ENCODE measurements around the gene KDM2B. TPM values are rescaled to one million over a fixed set of nuclear protein-coding genes. Genes with fewer than 3 reads are reported as not detected.
A peak's percentile ranks its signal among the peaks of the same experiment; 100 is the strongest.

The KDM2B gene
- total and polyA plus RNA-seq, 2 donors from 2014 or later, result 6.2 to 19.7 TPM

DNA sequence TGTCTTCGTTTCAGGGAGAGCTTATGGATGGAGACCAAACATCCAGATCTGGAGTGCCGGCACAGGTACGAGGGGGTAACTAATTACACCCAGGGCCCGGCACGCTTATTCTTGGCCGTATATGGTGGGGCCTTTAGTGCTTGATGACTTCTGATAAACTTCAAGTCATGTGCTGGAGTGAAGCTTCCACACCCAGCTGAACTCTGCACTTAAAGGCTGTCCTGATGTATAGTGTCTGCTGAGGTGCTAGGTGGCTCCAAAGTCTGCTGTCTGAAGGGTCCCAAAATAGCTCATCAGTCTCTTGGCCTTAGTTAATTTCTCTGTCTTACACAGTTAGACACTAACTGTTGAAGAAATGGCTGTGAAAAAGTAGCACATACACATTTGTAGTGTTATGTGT lies 163.0 kb downstream of the KDM2B start:
- intact Hi-C loops (cut with DNase I), result no loop called here
- TF ChIP-seq, protein P1, sequence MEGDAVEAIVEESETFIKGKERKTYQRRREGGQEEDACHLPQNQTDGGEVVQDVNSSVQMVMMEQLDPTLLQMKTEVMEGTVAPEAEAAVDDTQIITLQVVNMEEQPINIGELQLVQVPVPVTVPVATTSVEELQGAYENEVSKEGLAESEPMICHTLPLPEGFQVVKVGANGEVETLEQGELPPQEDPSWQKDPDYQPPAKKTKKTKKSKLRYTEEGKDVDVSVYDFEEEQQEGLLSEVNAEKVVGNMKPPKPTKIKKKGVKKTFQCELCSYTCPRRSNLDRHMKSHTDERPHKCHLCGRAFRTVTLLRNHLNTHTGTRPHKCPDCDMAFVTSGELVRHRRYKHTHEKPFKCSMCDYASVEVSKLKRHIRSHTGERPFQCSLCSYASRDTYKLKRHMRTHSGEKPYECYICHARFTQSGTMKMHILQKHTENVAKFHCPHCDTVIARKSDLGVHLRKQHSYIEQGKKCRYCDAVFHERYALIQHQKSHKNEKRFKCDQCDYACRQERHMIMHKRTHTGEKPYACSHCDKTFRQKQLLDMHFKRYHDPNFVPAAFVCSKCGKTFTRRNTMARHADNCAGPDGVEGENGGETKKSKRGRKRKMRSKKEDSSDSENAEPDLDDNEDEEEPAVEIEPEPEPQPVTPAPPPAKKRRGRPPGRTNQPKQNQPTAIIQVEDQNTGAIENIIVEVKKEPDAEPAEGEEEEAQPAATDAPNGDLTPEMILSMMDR (IDR thresholded peaks at IDR 0.05; ENCODE audit: borderline replicate concordance, extremely low read depth, insufficient read depth), result no peak
- DNase-seq (no peak), FAIRE-seq (no peak)
- Histone ChIP-seq H3K4me1 (ENCODE audit: control insufficient read depth in 2 of 3, insufficient read depth in 2 of 3, low read depth in 1 of 3, low read length in 3 of 3) (no peaks in the 10 kb centered on the region), H3K9me3 (ENCODE audit: control insufficient read depth in 2 of 3, insufficient read depth in 1 of 3, low read length in 3 of 3) (no peaks in the 10 kb centered on the region), H3K9ac (ENCODE audit: low read length in 3 of 3) (no peak overlapping the region), H3K4me3 (ENCODE audit: low read length in 3 of 3) (no peak overlapping the region), H3K27ac (ENCODE audit: low read depth in 2 of 2, low read length in 2 of 2) (no peak overlapping the region), H3K27me3 (ENCODE audit: control insufficient read depth, insufficient read depth, low read length) (no peaks in the 10 kb centered on the region), H3K36me3 (ENCODE audit: control insufficient read depth in 2 of 3, insufficient read depth in 3 of 3, low read length in 3 of 3) (peaks cover 8 to 52% (median 16%) of the 10 kb centered on the region in 3 donors)

DNA sequence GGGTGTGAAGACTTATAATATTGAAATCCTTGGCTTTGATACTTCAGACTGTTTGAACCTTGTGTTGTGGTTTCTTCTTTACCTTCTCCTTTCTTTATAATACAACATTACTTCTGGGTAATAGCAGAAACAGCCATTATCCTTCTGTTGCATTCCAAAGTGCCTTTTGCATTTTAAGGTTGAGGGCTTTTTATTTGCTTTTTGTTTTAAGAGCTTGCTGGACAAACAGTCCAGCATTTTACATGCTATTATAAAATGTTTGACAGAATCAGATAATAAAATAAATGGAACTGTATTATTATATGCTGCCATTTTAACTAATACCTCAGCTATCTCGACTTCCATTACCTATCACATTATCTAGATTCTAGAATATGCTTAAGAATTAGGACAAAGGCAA lies 166.9 kb downstream of the KDM2B start:
- Histone ChIP-seq H3K9me3 (ENCODE audit: control insufficient read depth in 2 of 3, insufficient read depth in 1 of 3, low read length in 3 of 3) (no peaks in the 10 kb centered on the region), H3K27ac (ENCODE audit: low read depth in 2 of 2, low read length in 2 of 2) (no peak overlapping the region), H3K9ac (ENCODE audit: low read length in 3 of 3) (no peak overlapping the region), H3K4me1 (ENCODE audit: control insufficient read depth in 2 of 3, insufficient read depth in 2 of 3, low read depth in 1 of 3, low read length in 3 of 3) (no peaks in the 10 kb centered on the region), H3K4me3 (ENCODE audit: low read length in 3 of 3) (no peak overlapping the region), H3K27me3 (ENCODE audit: control insufficient read depth, insufficient read depth, low read length) (no peaks in the 10 kb centered on the region), H3K36me3 (ENCODE audit: control insufficient read depth in 2 of 3, insufficient read depth in 3 of 3, low read length in 3 of 3) (peaks cover under 1 to 22% (median 3%) of the 10 kb centered on the region in 3 donors)
- DNase-seq (no peak), FAIRE-seq (no peak)
- TF ChIP-seq, protein P1 (IDR thresholded peaks at IDR 0.05; ENCODE audit: borderline replicate concordance, extremely low read depth, insufficient read depth), result no peak
- intact Hi-C loops (cut with DNase I), result no loop called here

DNA sequence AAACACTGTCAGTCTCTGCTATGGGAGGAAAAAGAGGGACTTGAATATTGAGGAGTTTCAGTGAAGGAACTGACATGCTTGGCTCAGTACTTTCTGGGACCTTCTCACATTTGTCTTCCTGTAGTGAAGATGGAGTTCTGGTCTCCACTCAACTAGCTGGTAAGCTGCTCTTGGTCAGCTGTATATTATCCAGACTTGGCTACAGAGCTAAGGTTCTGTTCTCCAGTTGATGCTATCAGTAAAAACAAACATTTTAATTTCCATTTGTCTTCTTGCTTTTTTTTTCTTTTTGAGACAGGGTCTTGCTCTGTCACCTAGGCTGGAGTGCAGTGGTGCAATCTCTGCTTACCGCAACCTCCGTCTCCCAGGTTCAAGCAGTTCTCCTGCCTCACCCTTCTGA lies 175.6 kb downstream of the KDM2B start:
- Histone ChIP-seq H3K4me3 (ENCODE audit: low read length in 3 of 3) (no peak overlapping the region), H3K9me3 (ENCODE audit: control insufficient read depth in 2 of 3, insufficient read depth in 1 of 3, low read length in 3 of 3) (no peaks in the 10 kb centered on the region), H3K36me3 (ENCODE audit: control insufficient read depth in 2 of 3, insufficient read depth in 3 of 3, low read length in 3 of 3) (peaks cover 0 to 6% (median 0%) of the 10 kb centered on the region in 3 donors), H3K27me3 (ENCODE audit: control insufficient read depth, insufficient read depth, low read length) (no peaks in the 10 kb centered on the region), H3K27ac (ENCODE audit: low read depth in 2 of 2, low read length in 2 of 2) (no peak overlapping the region), H3K9ac (ENCODE audit: low read length in 3 of 3) (no peak overlapping the region), H3K4me1 (ENCODE audit: control insufficient read depth in 2 of 3, insufficient read depth in 2 of 3, low read depth in 1 of 3, low read length in 3 of 3) (peaks cover 0 to 6% (median 4%) of the 10 kb centered on the region in 3 donors)
- intact Hi-C loops (cut with DNase I), result no loop called here
- TF ChIP-seq, protein P1 (IDR thresholded peaks at IDR 0.05; ENCODE audit: borderline replicate concordance, extremely low read depth, insufficient read depth), result no peak
- no peak for DNase-seq
- no peak for FAIRE-seq

DNA sequence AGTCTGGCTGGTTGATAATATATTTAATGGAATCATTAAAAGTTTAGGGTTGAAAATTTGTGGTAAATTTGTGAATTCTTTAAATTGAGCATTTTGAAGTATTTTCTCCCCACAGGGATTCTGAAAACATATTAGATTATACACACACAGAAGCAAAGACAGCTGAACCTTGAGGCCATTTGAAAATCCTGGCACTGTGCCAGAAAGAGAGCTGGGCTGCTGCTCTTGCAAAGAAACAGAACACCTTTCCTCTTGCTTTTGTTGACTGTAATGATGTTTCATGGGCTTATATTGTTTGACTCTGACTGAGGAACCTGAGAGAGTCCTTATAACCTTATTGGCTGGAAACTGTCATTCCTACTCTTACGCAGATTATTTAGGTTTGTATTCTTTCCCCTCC lies 176.1 kb downstream of the KDM2B start:
- H3K4me3 ChIP-seq (ENCODE audit: low read length in 3 of 3), result no peak overlapping the region
- no peak overlapping the region for H3K9ac ChIP-seq (ENCODE audit: low read length in 3 of 3)
- H3K4me1 ChIP-seq (ENCODE audit: control insufficient read depth in 2 of 3, insufficient read depth in 2 of 3, low read depth in 1 of 3, low read length in 3 of 3), result peaks cover 0 to 6% (median 4%) of the 10 kb centered on the region in 3 donors
- H3K36me3 ChIP-seq (ENCODE audit: control insufficient read depth in 2 of 3, insufficient read depth in 3 of 3, low read length in 3 of 3), result peaks cover 0 to 6% (median 0%) of the 10 kb centered on the region in 3 donors
- no peaks in the 10 kb centered on the region for H3K9me3 ChIP-seq (ENCODE audit: control insufficient read depth in 2 of 3, insufficient read depth in 1 of 3, low read length in 3 of 3)
- FAIRE-seq, result no peak
- no peaks in the 10 kb centered on the region for H3K27me3 ChIP-seq (ENCODE audit: control insufficient read depth, insufficient read depth, low read length)
- peak in 4 of 5 donors; percentile 33 to 75 (median 46) for DNase-seq
- intact Hi-C loops (cut with DNase I), result no loop called here
- H3K27ac ChIP-seq (ENCODE audit: low read depth in 2 of 2, low read length in 2 of 2), result no peak overlapping the region
- TF ChIP-seq, protein P1 (IDR thresholded peaks at IDR 0.05; ENCODE audit: borderline replicate concordance, extremely low read depth, insufficient read depth), result no peak

Measured in kidney (tissue), 14 donors.